Stomach (tissue), 4 donors: ENCODE measurements around the gene ZC3H13.

Experiments used
- POLR2AphosphoS5 ChIP-seq, 3 donors: sonication (generic); formaldehyde crosslinking; IDR thresholded peaks; one replicate each; pipeline ENCODE4 v1.6.1; 2016; ENCODE audit warnings: antibody characterized with exemption in 3 of 3
- TF ChIP-seq, protein P1 (sequence below), 7 experiments: fragments of 450-650 bp in 4 of 7; fragments of 200-600 bp in 3 of 7; sonication (generic) in 3 of 7; IDR thresholded peaks; one replicate each; pipeline ENCODE4 v1.5.1; 2016 to 2019; ENCODE audit warnings: antibody characterized with exemption in 7 of 7, control low read depth in 2 of 7, mild to moderate bottlenecking in 1 of 7

DNA sequence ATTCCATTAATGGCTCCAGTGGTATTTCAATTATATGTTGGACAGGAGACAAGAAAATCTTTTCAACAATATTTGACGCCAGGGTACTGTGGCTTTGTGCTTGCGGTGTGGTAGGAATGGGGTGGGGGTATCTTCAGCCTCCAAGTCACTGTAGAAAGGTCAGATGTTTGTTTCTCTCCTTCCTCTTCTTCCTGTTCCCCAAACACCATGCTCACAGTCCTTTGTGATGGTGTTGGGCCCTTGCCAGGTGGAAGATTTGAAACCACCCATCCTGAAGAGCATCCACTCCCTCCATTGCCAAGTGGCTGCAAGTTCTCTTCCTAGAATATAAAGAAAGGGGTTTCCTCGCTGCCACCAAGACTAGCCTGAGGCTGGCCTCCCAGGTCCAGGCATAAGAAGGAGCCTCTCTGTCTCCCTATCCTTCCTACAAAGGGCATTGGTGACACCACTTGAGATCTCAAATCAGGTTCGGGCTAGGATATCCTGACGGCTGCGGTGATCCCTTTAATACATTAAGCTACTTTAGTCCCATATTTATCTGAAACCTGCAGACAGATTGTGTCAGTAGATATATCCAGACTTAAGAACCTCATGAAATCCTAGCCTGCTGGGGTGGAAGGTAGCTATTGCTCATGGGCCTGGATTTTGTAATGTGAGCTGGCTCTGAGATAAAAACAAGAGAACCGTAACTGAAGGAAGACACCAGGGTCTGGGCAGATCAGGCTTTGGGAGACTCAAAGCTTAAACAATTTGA lies 136.7 kb downstream of the ZC3H13 start:
- TF ChIP-seq, protein P1, sequence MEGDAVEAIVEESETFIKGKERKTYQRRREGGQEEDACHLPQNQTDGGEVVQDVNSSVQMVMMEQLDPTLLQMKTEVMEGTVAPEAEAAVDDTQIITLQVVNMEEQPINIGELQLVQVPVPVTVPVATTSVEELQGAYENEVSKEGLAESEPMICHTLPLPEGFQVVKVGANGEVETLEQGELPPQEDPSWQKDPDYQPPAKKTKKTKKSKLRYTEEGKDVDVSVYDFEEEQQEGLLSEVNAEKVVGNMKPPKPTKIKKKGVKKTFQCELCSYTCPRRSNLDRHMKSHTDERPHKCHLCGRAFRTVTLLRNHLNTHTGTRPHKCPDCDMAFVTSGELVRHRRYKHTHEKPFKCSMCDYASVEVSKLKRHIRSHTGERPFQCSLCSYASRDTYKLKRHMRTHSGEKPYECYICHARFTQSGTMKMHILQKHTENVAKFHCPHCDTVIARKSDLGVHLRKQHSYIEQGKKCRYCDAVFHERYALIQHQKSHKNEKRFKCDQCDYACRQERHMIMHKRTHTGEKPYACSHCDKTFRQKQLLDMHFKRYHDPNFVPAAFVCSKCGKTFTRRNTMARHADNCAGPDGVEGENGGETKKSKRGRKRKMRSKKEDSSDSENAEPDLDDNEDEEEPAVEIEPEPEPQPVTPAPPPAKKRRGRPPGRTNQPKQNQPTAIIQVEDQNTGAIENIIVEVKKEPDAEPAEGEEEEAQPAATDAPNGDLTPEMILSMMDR (IDR thresholded peaks at IDR 0.05): no peak
- TF ChIP-seq POLR2AphosphoS5 (IDR thresholded peaks at IDR 0.05): no peak
